Fibroblast of gingiva (primary cell): ENCODE measurements around the gene DUSP22.

Source experiments
- DNase-seq: peaks from one replicate; pipeline ENCODE4 v3.0.0-alpha.2; 2011; ENCODE audit warnings: low read depth

The DUSP22 gene

DNA sequence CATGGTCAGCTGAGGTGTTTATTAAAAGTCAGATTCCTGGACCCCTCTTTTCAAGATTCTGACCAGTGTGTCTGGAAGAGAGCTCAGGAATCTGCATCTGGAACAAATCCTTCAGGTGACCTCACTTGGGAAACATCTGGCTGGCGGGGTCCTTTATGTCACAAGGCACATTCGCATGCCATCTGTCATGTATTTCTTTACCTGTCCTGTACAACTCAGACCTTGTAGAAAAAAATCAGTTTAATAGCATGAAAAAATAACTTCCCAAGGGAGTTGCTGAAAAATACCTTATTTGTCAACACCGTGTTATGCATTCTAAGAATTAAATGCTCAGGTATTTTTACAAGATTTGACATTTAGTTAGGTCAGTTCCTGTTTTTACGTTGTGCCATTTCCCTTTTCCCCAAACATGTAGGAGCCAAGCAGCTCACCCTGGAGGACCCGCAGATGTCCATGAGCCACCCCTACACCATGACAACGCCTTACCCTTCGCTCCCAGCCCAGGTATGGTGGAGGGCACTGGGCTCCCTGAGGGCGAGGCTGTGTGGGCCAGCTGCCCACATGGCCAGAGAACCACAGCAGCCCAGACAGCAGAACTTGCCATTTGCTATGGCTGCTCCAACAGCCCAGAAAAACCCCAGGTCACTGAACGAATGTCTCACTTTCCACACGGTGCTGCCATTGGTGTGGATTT is 103.3 kb downstream of the DUSP22 start:
- DNase-seq = no peak

DNA sequence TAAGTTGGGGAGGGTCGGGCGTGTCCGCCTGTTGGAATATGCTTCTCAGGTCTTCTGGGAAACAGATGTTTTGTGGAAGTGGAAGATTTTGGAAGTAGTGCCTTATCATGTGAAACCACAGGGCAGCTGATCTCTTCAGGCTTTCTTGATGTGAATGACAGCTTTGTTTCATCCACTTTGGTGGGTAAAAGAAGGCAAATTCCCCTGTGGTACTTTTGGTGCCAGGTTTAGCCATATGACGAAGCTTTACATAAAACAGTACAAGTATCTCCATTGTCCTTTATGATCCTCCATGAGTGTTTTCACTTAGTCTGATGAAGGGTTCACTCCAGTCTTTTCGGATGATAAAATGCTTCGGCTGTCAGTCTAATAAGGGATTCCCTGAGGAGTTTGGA is 103.8 kb downstream of the DUSP22 start:
- DNase-seq = no peak

DNA sequence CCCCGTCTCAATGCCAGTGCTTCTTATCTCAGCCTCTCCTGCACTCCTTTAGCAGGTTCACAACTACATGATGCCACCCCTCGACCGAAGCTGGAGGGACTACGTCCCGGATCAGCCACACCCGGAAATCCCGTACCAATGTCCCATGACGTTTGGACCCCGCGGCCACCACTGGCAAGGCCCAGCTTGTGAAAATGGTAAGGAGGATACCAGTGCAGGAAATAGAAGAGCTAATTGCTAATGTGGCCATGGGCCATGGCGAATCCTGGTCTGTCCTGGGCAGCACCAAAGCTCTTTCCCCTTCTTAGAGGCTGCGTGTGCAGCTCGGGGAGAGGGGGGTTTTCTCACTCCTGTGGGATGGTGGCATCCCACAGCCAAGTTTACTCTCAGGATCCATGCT is 104.8 kb downstream of the DUSP22 start:
- no peak for DNase-seq

DNA sequence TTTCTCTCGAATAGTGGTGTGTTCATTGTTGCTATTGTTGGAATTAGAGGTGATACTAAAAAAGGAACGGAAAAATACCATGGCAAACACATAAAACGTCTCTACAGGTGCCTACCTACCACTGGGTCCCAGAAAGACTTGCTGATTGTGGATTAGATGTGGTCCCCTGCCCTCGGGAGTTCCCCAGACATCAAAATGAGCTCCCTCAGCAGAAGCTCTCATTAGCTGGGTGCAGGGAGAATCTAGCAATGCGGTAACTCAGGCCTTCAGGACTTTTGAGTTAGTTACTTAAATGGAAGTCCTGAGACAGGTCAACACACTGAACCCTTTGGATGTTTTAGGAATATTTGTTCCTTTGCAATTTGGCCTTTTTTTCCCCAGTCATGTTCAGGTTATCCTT is 105.3 kb downstream of the DUSP22 start:
- DNase-seq = no peak

DNA sequence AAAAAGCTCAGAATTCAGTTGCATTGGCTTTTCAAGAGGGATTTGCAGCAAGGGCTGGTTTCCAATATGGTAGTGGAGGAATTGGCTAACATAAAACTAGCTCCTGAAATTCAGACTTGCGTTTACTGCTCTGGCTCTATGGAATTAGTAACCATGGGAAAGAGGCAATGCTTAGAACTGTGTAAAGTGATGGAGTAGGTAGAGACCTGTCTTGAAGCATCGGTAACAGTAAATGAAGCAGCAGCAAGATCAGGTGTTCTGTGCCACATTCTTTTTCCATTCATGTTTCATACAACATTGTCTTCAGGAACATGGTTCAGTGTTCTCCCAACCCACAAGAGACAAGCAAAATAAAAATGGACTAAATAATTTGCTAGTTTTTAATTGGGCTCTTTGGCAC is 105.8 kb downstream of the DUSP22 start:
- no peak for DNase-seq

DNA sequence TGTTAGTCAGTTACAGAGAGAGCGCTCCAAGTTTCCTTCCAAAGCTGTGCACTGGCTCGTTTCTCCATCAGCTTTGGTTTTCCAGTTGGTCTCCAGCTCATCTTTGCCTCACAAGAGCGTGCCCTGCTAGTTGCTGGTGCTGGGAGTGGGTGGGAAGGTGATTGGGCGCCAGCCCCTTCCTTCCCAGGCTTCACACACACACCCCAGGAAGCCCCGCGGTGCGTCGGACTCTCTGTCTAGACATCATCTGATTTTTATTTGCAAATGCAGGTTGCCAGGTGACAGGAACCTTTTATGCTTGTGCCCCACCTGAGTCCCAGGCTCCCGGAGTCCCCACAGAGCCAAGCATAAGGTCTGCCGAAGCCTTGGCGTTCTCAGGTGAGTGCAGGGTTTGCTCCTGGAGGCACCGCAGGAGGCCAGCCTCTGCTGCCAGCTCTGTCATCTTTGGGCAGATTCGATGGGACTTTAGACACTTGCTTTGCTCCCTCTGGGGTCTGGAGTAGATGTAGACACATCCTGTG is 106.3 kb downstream of the DUSP22 start:
- DNase-seq = no peak

DNA sequence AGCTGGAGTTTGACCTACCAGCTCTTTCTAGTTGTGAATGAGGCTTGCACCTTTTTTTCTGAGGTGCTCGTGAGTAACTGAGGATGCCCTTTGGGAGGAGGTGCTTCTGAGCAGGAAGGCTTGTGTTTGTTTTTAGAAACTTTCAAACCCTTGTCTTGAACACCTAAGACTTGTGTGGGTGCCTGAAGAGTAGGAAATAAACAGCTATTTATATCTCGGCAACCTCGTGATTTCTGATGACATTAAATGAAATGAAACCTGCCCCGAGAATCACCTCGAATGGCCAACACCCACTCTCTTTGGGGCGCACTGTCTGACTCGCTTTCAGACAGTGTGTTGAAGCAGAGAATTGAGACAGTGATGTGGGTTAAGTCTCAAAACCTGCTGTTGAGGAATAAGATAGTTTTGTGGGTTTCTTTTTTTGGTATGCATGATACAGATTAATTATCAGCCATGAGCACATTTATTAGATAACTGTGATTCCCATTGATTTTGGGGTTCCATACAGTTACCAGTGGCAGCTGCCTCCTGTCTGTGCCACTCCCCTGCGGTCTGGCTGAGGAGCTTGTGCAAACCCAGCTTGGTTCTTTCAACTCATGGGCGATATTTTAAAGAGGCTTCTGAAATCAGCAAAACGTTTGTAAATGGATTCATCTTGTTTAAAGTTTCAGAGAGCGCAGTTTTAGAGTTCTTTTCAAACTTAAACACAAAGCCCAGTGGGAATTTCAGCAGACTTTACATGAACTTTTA is 107.7 kb downstream of the DUSP22 start:
- DNase-seq = no peak

DNA sequence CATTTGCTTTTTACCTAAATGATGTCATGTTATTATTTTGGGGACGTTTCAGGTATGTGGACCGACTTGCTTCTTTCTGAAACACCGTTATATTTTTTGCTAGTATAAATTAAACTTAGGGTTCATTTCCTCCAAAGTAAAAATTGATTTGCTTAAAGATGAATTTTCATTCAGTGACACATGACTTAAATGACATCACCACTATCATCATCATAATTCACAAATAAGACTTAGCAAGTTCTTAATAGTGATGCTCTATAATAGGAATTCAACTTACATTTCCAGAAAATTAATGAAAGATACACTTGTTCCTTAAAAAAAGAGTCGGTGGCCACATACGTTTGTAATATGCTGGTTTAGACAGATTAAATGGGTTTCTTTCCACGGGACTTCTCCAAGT is 108.5 kb downstream of the DUSP22 start:
- DNase-seq = no peak
